A673 (cell line): ENCODE measurements around the gene COLQ. TPM values are rescaled to one million over a fixed set of nuclear protein-coding genes. Genes with fewer than 3 reads are reported as not detected.

ENCODE experiments used
- BruUV-seq: library from RNA; stranded (reverse); fragments of 400-500 nt; replicated peaks from 2 replicates; lab custom pipeline; 2021; lab: Mats Ljungman, UMichigan
- CTCF ChIA-PET: fragments of 300-600 bp; sonication (Branson Sonifier 250); formaldehyde crosslinking; loops from one replicate; lab custom pipeline; 2022; ENCODE audit warnings: antibody characterized with exemption; lab: Charles Lee
- POLR2A ChIA-PET: fragments of 300-600 bp; sonication (Branson Sonifier 250); formaldehyde crosslinking; loops from one replicate; lab custom pipeline; 2022; ENCODE audit warnings: antibody characterized with exemption; ENCODE audit not compliant: low non-redundant PET; lab: Charles Lee
- DNase-seq: peaks from one replicate; pipeline ENCODE4 v3.0.0-alpha.2; 2015; ENCODE audit warnings: low spot score
- H3K27ac ChIP-seq: fragments of 200-600 bp; sonication (generic); 2 replicates; pipeline ENCODE4 v1.5.1; 2016; ENCODE audit warnings: mixed run types, low read depth, mild to moderate bottlenecking, mixed read lengths, antibody characterized with exemption, low read length; ENCODE audit not compliant: poor library complexity, severe bottlenecking
- H3K27me3 ChIP-seq: fragments of 200-600 bp; sonication (generic); replicated peaks from 2 replicates; pipeline ENCODE4 v1.6.1; 2017; ENCODE audit warnings: mixed run types, low read depth, mild to moderate bottlenecking, mixed read lengths, antibody characterized with exemption, low read length; ENCODE audit not compliant: insufficient read depth, poor library complexity
- H3K36me3 ChIP-seq: fragments of 200-600 bp; sonication (generic); 2 replicates; pipeline ENCODE4 v1.6.1; 2016; ENCODE audit warnings: mixed run types, mild to moderate bottlenecking, mixed read lengths, antibody characterized with exemption, low read length; ENCODE audit not compliant: insufficient read depth, poor library complexity, severe bottlenecking
- H3K4me1 ChIP-seq: fragments of 200-600 bp; sonication (generic); 2 replicates; pipeline ENCODE4 v1.6.1; 2017; ENCODE audit warnings: mixed run types, mild to moderate bottlenecking, mixed read lengths, antibody characterized with exemption, low read length; ENCODE audit not compliant: insufficient read depth, poor library complexity, severe bottlenecking
- H3K4me3 ChIP-seq: fragments of 200-600 bp; sonication (generic); 2 replicates; pipeline ENCODE4 v1.5.1; 2016; ENCODE audit warnings: low read depth, mixed run types, mild to moderate bottlenecking, mixed read lengths, low read length; ENCODE audit not compliant: poor library complexity, severe bottlenecking
- H3K9me3 ChIP-seq: fragments of 200-600 bp; sonication (generic); 2 replicates; pipeline ENCODE4 v1.6.1; 2016; ENCODE audit warnings: mixed run types, low read depth, mild to moderate bottlenecking, mixed read lengths, antibody characterized with exemption, low read length; ENCODE audit not compliant: poor library complexity, severe bottlenecking
- EZH2 ChIP-seq: fragments of 200-600 bp; sonication (generic); IDR thresholded peaks from 2 replicates; pipeline ENCODE4 v1.6.1; 2017; ENCODE audit warnings: borderline replicate concordance, low read depth, mild to moderate bottlenecking, mixed read lengths, antibody characterized with exemption, low read length; ENCODE audit not compliant: poor library complexity, severe bottlenecking
- intact Hi-C: fragments of 100-400 bp; cut with micrococcal nuclease; formaldehyde crosslinking; loops from one replicate; pipeline ENCODE4 v1.10.0; 2022; ENCODE audit not compliant: unreplicated experiment
- microRNA-seq: library from miRNA; unstranded; fragments of <30 nt; microRNA quantifications from one replicate; pipeline ENCODE4 v1.2.0, GENCODE V29; 2021
- total RNA-seq: library from RNA; stranded (reverse); gene quantifications from 2 replicates; pipeline ENCODE4 v1.2.3, GENCODE V29; 2021
- TF ChIP-seq, protein P1 (sequence below): fragments of 300-800, 200-600 bp; sonication (generic); conservative IDR thresholded peaks from 2 replicates; pipeline ENCODE4 v1.5.1; 2017; ENCODE audit warnings: low read depth, mild to moderate bottlenecking, antibody characterized with exemption, low read length, moderate library complexity, mixed read lengths

The COLQ gene
- total RNA-seq, 1 experiment from 2014 or later = 0.21 TPM

DNA sequence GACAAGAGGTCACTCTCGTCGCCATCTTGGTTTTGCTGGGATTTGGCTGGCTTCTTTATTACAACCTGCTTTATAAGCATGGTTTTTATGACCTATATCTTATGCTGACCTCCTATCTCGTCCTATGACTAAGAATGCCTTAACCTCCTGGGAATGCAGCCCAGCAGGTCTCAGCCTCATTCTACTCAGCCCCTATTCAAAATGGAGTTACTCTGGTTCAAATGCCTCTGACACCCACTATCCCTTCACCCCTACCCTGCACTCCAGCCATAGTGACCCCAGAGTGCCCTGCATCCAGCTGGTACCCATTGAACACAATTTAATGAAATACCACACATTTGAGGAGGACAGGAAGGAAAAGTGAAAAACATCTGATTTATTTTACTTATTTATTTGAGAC, 117.5 kb downstream of the COLQ start:
- H3K27ac ChIP-seq = no peak overlapping the region
- H3K36me3 ChIP-seq = no peaks in the 10 kb centered on the region
- ChIA-PET CTCF (interaction anchor here (0.6 to 1.9 kb wide), 3 partner anchors 32 to 201 kb away, joined by 4 to 12 read pairs (median 11); no protein-coding TSS in a partner anchor), POLR2A (no interaction called here)
- BruUV-seq = no TSS peak
- intact Hi-C loops = no loop called here
- no peaks in the 10 kb centered on the region for H3K4me1 ChIP-seq
- H3K9me3 ChIP-seq = no peaks in the 10 kb centered on the region
- H3K4me3 ChIP-seq = no peak overlapping the region
- TF ChIP-seq EZH2 = no peak
- TF ChIP-seq, protein P1, sequence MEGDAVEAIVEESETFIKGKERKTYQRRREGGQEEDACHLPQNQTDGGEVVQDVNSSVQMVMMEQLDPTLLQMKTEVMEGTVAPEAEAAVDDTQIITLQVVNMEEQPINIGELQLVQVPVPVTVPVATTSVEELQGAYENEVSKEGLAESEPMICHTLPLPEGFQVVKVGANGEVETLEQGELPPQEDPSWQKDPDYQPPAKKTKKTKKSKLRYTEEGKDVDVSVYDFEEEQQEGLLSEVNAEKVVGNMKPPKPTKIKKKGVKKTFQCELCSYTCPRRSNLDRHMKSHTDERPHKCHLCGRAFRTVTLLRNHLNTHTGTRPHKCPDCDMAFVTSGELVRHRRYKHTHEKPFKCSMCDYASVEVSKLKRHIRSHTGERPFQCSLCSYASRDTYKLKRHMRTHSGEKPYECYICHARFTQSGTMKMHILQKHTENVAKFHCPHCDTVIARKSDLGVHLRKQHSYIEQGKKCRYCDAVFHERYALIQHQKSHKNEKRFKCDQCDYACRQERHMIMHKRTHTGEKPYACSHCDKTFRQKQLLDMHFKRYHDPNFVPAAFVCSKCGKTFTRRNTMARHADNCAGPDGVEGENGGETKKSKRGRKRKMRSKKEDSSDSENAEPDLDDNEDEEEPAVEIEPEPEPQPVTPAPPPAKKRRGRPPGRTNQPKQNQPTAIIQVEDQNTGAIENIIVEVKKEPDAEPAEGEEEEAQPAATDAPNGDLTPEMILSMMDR = no peak
- no peaks in the 10 kb centered on the region for H3K27me3 ChIP-seq
- no peak for DNase-seq

DNA sequence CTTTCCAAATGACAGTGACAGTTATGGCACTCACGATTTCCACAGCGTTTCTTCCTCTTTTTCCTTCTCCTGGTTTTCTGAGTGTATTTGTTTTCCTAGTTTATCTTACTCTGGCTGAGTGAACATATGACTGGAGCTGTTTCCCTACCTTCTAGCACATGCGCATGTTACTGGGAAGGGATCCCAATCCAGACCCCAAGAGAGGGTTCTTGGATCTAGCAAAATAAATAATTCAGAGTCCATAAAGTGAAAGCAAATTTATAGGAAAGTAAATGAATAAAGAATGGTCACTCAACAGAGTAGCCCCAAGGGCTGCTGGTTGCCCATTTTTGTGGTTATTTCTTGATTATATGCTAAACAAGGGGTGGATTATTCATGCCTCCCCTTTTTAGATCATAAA, 118.0 kb downstream of the COLQ start:
- H3K27ac ChIP-seq = no peak overlapping the region
- no peak for DNase-seq
- BruUV-seq = no TSS peak
- no peaks in the 10 kb centered on the region for H3K36me3 ChIP-seq
- ChIA-PET CTCF (no interaction called here), POLR2A (no interaction called here)
- no peak for TF ChIP-seq EZH2
- TF ChIP-seq, protein P1 = no peak
- intact Hi-C loops = no loop called here
- no peaks in the 10 kb centered on the region for H3K27me3 ChIP-seq
- H3K9me3 ChIP-seq = no peaks in the 10 kb centered on the region
- no peak overlapping the region for H3K4me3 ChIP-seq
- H3K4me1 ChIP-seq = no peaks in the 10 kb centered on the region

DNA sequence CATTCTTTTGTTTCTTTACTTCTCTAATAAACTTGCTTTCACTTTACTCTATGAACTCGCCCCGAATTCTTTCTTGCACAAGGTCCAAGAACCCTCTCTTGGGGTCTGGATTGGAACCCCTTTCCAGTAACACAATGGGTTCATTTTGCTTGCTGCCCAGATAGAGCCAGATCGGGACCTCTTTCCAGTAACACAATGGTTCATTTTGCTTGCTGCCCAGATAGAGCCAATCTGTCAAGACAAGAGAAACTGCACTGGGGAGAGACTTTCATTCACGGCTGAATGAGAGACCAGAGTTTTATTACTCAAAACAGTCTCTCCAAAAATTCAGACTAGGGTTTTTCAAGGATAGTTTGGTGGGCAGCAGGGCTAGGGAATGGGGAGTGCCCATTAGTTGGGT, 119.6 kb downstream of the COLQ start:
- Histone ChIP-seq H3K27me3 (no peaks in the 10 kb centered on the region), H3K9me3 (peaks cover 4% of the 10 kb centered on the region), H3K36me3 (no peaks in the 10 kb centered on the region), H3K27ac (no peak overlapping the region), H3K4me1 (no peaks in the 10 kb centered on the region), H3K4me3 (no peak overlapping the region)
- CTCF ChIA-PET = no interaction called here
- no peak for TF ChIP-seq EZH2
- TF ChIP-seq, protein P1 = no peak
- intact Hi-C loops = no loop called here
- BruUV-seq = no TSS peak
- POLR2A ChIA-PET = interaction anchor here (0.7 kb wide), 1 partner anchor 186 kb away, joined by 22 read pairs; no protein-coding TSS in a partner anchor
- DNase-seq = no peak

Small RNA genes within 50 kb of the gene (microRNA-seq; reads per million reads assigned to microRNA genes)
- gene MIR4270 = not detected

Other genes starting within 250 kb of the COLQ start
- 20.3 and 22.5 TPM in 2 replicates for gene SH3BP5, start 189.1 kb downstream of the COLQ start, total RNA-seq
- 24.4 and 25.7 TPM in 2 replicates for gene METTL6, start 94.2 kb downstream of the COLQ start, total RNA-seq
- 28.7 and 29.0 TPM in 2 replicates for gene EAF1, start 94.1 kb downstream of the COLQ start, total RNA-seq
- 18.6 and 22.0 TPM in 2 replicates for gene HACL1, start 79.9 kb upstream of the COLQ start, total RNA-seq
- gene BTD, start 80.0 kb upstream of the COLQ start, total RNA-seq = 5.6 and 7.6 TPM in 2 replicates